ENCODE results near the gene VASP. TPM values are rescaled to one million over a fixed set of nuclear protein-coding genes. Genes with fewer than 3 reads are reported as not detected.

VASP gene
- total and polyA plus RNA-seq, 9 of the 15 experiments (the other 6 are each of a cell fraction or from before 2014, with no cell fraction given) = 16.7 to 261 (median 112) TPM

- TF ChIP-seq FOXO4 (CRISPR knock-in tag; IDR thresholded peaks at IDR 0.05) (0 out of 2 replicates have a peak, but pooled peaks have one; percentile 33), EP400 (IDR thresholded peaks at IDR 0.05) (peak; percentile 67), MTF1 (CRISPR knock-in tag; IDR thresholded peaks at IDR 0.05; ENCODE audit: borderline replicate concordance) (no peak), SIN3B (IDR thresholded peaks at IDR 0.05; ENCODE audit: low read depth) (0 out of 2 replicates have a peak, but pooled peaks have one; percentile 17), MXI1 (IDR thresholded peaks at IDR 0.05; ENCODE audit: low read depth, low read length) (peak; percentile 58; the same call in 1 of the 2 replicates), CREM (IDR thresholded peaks at IDR 0.05; ENCODE audit: low read depth) (peak; percentile 96), POLR2B (IDR thresholded peaks at IDR 0.05; ENCODE audit: low read depth, partially characterized antibody) (peak; percentile 51), FOXP1 (CRISPR knock-in tag; IDR thresholded peaks at IDR 0.05) (0 out of 2 replicates have a peak, but pooled peaks have one; percentile 15), ZNF561 (CRISPR knock-in tag; conservative IDR thresholded peaks at IDR 0.05) (no peak), ATF7 (IDR thresholded peaks at IDR 0.05) (peak; percentile 82; the same call in 1 of the 2 replicates), ERF (CRISPR knock-in tag; IDR thresholded peaks at IDR 0.05) (no peak), NFYB (IDR thresholded peaks at IDR 0.05; ENCODE audit: extremely low read depth, insufficient read length) (peak; percentile 92), TAF1 (IDR thresholded peaks at IDR 0.05; ENCODE audit: control insufficient read depth, extremely low read depth, insufficient read depth, low read length, severe bottlenecking) (peak; percentile 64), VEZF1 (CRISPR knock-in tag; IDR thresholded peaks at IDR 0.05) (peak; percentile 96), SIX5 (IDR thresholded peaks at IDR 0.05; ENCODE audit: borderline replicate concordance in 1 of 2, insufficient read depth in 1 of 2, low read depth in 1 of 2, low read length in 2 of 2) (no peak), CBFB (CRISPR knock-in tag; IDR thresholded peaks at IDR 0.05) (peak; percentile 52; the same call in 1 of the 2 replicates), ARID4B (CRISPR knock-in tag; IDR thresholded peaks at IDR 0.05) (peak; percentile 92), ELF4 (CRISPR knock-in tag; IDR thresholded peaks at IDR 0.05) (0 out of 2 replicates have a peak, but pooled peaks have one; percentile 47), PHB (CRISPR knock-in tag; IDR thresholded peaks at IDR 0.05) (no peak)
Measured at GRCh38 chr19:45469132-45469944, 37.9 kb upstream of the VASP start (continued).

All from K562 (cell line).